AG04449 (cell line): ENCODE results near the gene FNDC11.

ENCODE experiments used
- CTCF ChIA-PET: fragments of 350-600 bp; formaldehyde crosslinking; extraction: SDS; loops from one replicate; lab custom pipeline; 2021; ENCODE audit warnings: antibody characterized with exemption; lab: Yijun Ruan, JAX
- POLR2A ChIA-PET: fragments of 400-600, 350-600 bp; formaldehyde crosslinking; extraction: SDS; loops from one replicate; lab custom pipeline; 2020; ENCODE audit warnings: antibody characterized with exemption, inconsistent platforms; lab: Yijun Ruan, JAX
- DNase-seq: peaks from one replicate; pipeline ENCODE4 v3.0.0-alpha.2; 2010; ENCODE audit warnings: low read depth, low spot score
- H3K4me3 ChIP-seq: 2 replicates; pipeline ENCODE4 v1.5.1; 2011; ENCODE audit warnings: low read depth, mild to moderate bottlenecking, control low read depth, low read length
- TF ChIP-seq, protein P1 (sequence below): IDR thresholded peaks from one replicate; pipeline ENCODE4 v1.5.1; 2011; ENCODE audit warnings: mild to moderate bottlenecking, moderate library complexity, low read length, control low read depth, inconsistent platforms; ENCODE audit not compliant: insufficient read depth; ENCODE audit errors: missing control alignments

The FNDC11 gene

DNA sequence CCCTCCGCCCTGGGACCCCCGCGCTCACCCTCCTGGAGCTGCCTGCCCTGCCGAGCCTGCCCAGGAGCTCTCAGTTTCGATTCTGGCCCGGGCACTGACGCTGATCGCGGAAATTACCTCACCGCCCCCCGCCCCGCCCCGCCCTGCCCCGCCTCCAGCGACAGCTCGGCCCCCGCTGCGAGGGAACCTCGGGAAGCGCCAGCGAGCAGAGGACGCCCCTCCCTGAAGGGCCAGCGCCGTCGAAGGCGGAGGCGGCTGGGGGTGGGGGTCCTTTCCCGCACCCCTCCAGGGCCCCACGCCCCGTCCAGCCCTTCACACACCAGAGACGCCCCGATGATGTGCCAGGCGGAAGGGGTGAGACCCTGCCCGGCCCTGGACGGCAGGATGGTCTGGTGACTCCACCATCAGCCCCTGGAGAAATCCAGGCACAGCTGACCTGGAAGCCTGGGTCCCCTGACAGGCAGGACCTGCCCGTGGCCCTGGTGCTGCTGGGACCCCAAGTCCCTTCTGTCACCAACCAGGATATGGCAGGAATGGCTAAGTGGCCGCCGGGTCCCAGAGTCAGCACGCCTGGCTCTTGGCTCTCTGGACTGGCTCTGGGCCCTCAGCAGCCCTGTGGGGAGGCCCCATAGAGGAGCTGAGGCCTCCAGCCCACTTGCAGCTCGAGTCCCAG is 20.3 kb downstream of the FNDC11 start, which contains the start of gene HELZ2:
HELZ2 (minus strand) TSS at position 84 of the 673 bp plus-strand sequence. CDS start 1,854 bp downstream, outside the sequence.
- ChIA-PET POLR2A (interaction anchor here (0.6 to 0.9 kb wide), 4 partner anchors 10 to 291 kb away, joined by 3 to 5 read pairs (median 3); partner anchors contain the start of gene TPD52L2), CTCF (interaction anchor here (1.4 to 1.5 kb wide), 2 partner anchors 12 to 36 kb away, joined by 4 to 7 read pairs; no protein-coding TSS in a partner anchor)
- no peak for DNase-seq
- H3K4me3 ChIP-seq: peak within 1 kb of the TSS; percentile 84
- TF ChIP-seq, protein P1, sequence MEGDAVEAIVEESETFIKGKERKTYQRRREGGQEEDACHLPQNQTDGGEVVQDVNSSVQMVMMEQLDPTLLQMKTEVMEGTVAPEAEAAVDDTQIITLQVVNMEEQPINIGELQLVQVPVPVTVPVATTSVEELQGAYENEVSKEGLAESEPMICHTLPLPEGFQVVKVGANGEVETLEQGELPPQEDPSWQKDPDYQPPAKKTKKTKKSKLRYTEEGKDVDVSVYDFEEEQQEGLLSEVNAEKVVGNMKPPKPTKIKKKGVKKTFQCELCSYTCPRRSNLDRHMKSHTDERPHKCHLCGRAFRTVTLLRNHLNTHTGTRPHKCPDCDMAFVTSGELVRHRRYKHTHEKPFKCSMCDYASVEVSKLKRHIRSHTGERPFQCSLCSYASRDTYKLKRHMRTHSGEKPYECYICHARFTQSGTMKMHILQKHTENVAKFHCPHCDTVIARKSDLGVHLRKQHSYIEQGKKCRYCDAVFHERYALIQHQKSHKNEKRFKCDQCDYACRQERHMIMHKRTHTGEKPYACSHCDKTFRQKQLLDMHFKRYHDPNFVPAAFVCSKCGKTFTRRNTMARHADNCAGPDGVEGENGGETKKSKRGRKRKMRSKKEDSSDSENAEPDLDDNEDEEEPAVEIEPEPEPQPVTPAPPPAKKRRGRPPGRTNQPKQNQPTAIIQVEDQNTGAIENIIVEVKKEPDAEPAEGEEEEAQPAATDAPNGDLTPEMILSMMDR: no peak

- TF ChIP-seq, protein P1: no peak
- CTCF ChIA-PET: no interaction called here
- no peak overlapping the region; the same call in 1 of the 2 replicates for H3K4me3 ChIP-seq
- DNase-seq: no peak
- POLR2A ChIA-PET: interaction anchor here (0.6 kb wide), 1 partner anchor 13 kb away, joined by 3 read pairs; no protein-coding TSS in a partner anchor
Observed at GRCh38 chr20:63574829-63575743, 21.1 kb downstream of the FNDC11 start.

DNA sequence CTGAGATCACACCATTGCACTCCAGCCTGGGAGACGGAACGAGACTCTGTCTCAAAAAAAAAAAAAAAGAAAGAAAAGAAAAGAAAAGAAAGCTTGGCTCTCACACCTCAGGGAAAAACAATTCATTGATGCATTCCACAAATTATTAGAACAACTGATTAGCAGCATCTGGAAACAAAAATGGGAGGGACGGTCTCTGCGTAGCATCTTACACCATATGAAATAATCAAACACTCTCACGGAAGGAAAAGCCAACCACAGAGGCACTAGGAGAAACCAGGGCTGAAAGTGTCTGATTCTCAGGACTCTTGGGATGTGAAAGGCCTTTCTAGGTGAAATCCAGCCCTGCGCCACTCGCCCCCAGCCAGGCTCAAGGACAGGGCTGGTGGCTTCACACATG is 22.4 kb downstream of the FNDC11 start:
- ChIA-PET POLR2A (no interaction called here), CTCF (no interaction called here)
- no peak for DNase-seq
- TF ChIP-seq, protein P1: no peak
- H3K4me3 ChIP-seq: no peak overlapping the region

GRCh38 chr20:63577317-63577894 is 23.4 kb downstream of the FNDC11 start:
- DNase-seq: no peak
- TF ChIP-seq, protein P1: no peak
- CTCF ChIA-PET: interaction anchor here (1.4 kb wide), 1 partner anchor 81 kb away, joined by 3 read pairs; the partner anchor contains the start of gene RTEL1
- no peak overlapping the region for H3K4me3 ChIP-seq
- POLR2A ChIA-PET: no interaction called here

- ChIA-PET CTCF (interaction anchor here (1.4 kb wide), 1 partner anchor 80 kb away, joined by 3 read pairs; the partner anchor contains the start of gene RTEL1), POLR2A (no interaction called here)
- no peak for DNase-seq
- TF ChIP-seq, protein P1: no peak
- no peak overlapping the region for H3K4me3 ChIP-seq
Observed at GRCh38 chr20:63578224-63579016, 24.5 kb downstream of the FNDC11 start.
